Measurements from ENCODE around the gene MYO7B.

MYO7B gene

GRCh38 chr2:127594116-127594591 lies 58.7 kb downstream of the MYO7B start:
- Histone ChIP-seq H3K4me3 (no peak overlapping the region), H3K27ac (no peak overlapping the region), H3K36me3 (ENCODE audit: insufficient read depth, low read length) (no peaks in the 10 kb centered on the region), H3K9ac (ENCODE audit: insufficient read length) (no peak overlapping the region), H3K9me3 (ENCODE audit: low read depth, low read length) (no peaks in the 10 kb centered on the region; the same call in 1 of the 2 replicates)
- TF ChIP-seq POLR2AphosphoS5 (IDR thresholded peaks at IDR 0.05; ENCODE audit: borderline replicate concordance, low read depth, low read length): no peak
- no peak for TF ChIP-seq FOXP2 (optimal IDR thresholded peaks at IDR 0.05; ENCODE audit: control extremely low read depth, extremely low read length, insufficient read depth)
- no peak for TF ChIP-seq EZH2 (IDR thresholded peaks at IDR 0.05)
- no peak for DNase-seq (ENCODE audit: low read depth, low spot score)

- H3K4me3 ChIP-seq: no peak overlapping the region
- DNase-seq (ENCODE audit: low read depth, low spot score): no peak
- no peaks in the 10 kb centered on the region; the same call in 1 of the 2 replicates for H3K9me3 ChIP-seq (ENCODE audit: low read depth, low read length)
- H3K27ac ChIP-seq: no peak overlapping the region
- H3K9ac ChIP-seq (ENCODE audit: insufficient read length): no peak overlapping the region
- H3K36me3 ChIP-seq (ENCODE audit: insufficient read depth, low read length): no peaks in the 10 kb centered on the region
- no peak for TF ChIP-seq FOXP2 (optimal IDR thresholded peaks at IDR 0.05; ENCODE audit: control extremely low read depth, extremely low read length, insufficient read depth)
- no peak for TF ChIP-seq EZH2 (IDR thresholded peaks at IDR 0.05)
- TF ChIP-seq POLR2AphosphoS5 (IDR thresholded peaks at IDR 0.05; ENCODE audit: borderline replicate concordance, low read depth, low read length): no peak
Measured at GRCh38 chr2:127596311-127597045, 61.0 kb downstream of the MYO7B start.

DNA sequence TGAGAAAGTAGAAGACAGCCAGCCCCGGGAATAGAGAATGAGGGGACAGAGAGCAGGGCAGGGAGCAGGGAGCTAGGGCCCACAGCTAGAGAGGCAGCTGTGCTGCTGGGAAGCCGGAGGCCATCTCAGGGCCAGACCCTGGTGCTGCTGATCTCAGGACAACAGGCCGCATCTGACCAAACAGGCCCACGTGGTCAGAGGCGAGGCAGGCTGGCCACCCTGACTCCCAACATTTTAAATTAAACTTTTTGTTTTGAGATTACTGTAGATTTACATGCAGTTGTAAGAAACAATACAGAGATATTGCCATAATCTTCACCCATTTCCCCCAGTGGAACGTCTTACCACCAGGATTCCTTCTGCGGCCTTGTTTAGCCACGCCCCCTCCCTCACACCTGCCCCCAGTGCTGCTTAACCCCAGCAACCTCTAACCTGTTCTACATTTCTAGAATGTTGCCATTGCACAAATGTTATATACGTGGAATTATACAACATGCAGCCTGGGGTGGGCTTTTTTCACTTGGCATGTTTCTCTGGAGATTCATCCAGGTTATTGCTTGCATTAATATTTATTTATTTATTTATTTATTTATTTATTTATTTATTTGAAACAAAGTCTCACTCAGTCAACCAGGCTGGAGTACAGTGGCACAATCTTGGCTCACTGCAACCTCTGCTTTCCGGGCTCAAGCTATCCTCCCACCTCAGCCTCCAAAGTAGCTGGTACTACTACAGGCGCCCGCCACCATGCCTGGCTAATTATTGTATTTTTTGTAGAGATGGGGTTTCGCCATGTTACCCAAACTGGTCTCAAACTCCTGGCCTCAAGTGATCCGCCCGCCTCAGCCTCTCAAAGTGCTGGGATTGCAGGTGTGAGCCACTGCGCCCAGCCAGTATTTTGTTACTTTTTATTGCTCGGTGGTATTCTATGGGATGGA lies 61.8 kb downstream of the MYO7B start:
- Histone ChIP-seq H3K36me3 (ENCODE audit: insufficient read depth, low read length) (no peaks in the 10 kb centered on the region), H3K9ac (ENCODE audit: insufficient read length) (no peak overlapping the region), H3K9me3 (ENCODE audit: low read depth, low read length) (peaks cover 4% of the 10 kb centered on the region; the same call in 1 of the 2 replicates), H3K4me3 (no peak overlapping the region), H3K27ac (no peak overlapping the region)
- TF ChIP-seq POLR2AphosphoS5 (IDR thresholded peaks at IDR 0.05; ENCODE audit: borderline replicate concordance, low read depth, low read length): no peak
- TF ChIP-seq FOXP2 (optimal IDR thresholded peaks at IDR 0.05; ENCODE audit: control extremely low read depth, extremely low read length, insufficient read depth): no peak
- TF ChIP-seq EZH2 (IDR thresholded peaks at IDR 0.05): no peak
- DNase-seq (ENCODE audit: low read depth, low spot score): no peak

DNA sequence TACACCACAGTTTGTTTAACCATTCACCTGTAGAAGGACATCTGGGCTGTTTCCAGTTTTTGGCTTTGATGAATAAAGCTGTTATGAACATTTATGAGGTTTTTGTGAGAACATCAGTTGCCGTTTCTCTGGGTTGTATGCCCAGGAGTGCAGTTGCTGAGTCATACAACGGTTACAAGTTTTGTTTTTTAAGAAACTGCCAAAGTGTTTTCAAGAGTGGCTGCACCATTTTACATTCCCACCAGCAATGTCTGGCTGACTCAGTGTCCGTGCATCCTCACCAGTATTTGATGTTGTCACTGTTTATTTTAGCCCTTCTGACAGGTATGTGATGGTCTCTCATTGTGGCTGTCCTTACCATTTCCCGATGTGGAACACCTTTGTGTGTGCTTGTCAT lies 62.5 kb downstream of the MYO7B start:
- no peak for TF ChIP-seq FOXP2 (optimal IDR thresholded peaks at IDR 0.05; ENCODE audit: control extremely low read depth, extremely low read length, insufficient read depth)
- no peak for TF ChIP-seq EZH2 (IDR thresholded peaks at IDR 0.05)
- TF ChIP-seq POLR2AphosphoS5 (IDR thresholded peaks at IDR 0.05; ENCODE audit: borderline replicate concordance, low read depth, low read length): no peak
- Histone ChIP-seq H3K27ac (no peak overlapping the region), H3K9me3 (ENCODE audit: low read depth, low read length) (peaks cover 4% of the 10 kb centered on the region; the same call in 1 of the 2 replicates), H3K4me3 (no peak overlapping the region), H3K9ac (ENCODE audit: insufficient read length) (no peak overlapping the region), H3K36me3 (ENCODE audit: insufficient read depth, low read length) (no peaks in the 10 kb centered on the region)
- DNase-seq (ENCODE audit: low read depth, low spot score): no peak

GRCh38 chr2:127598711-127599110 lies 63.2 kb downstream of the MYO7B start:
- Histone ChIP-seq H3K4me3 (no peak overlapping the region), H3K9me3 (ENCODE audit: low read depth, low read length) (peaks cover 4% of the 10 kb centered on the region; the same call in 1 of the 2 replicates), H3K27ac (no peak overlapping the region), H3K9ac (ENCODE audit: insufficient read length) (no peak overlapping the region), H3K36me3 (ENCODE audit: insufficient read depth, low read length) (no peaks in the 10 kb centered on the region)
- TF ChIP-seq EZH2 (IDR thresholded peaks at IDR 0.05) (no peak), FOXP2 (optimal IDR thresholded peaks at IDR 0.05; ENCODE audit: control extremely low read depth, extremely low read length, insufficient read depth) (no peak), POLR2AphosphoS5 (IDR thresholded peaks at IDR 0.05; ENCODE audit: borderline replicate concordance, low read depth, low read length) (no peak)
- DNase-seq (ENCODE audit: low read depth, low spot score): no peak

DNA sequence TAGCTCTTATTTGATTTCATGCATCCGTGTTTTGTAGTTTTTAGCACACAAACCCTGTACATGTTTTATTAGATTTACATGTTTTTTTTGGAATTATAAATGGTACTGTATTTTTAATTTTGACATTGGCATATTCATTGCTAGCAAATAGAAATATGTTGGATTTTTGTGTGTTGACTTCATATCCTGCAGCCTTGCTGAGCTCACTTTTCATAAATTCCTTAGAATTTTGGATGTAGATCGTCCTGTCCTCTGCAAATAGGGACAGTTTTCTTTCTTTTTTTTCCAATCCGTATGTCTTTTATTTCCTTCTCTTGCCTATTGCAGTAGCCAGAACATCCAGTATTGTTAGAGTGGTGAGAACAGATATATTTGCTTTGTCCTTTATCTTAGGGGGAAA lies 63.7 kb downstream of the MYO7B start:
- H3K27ac ChIP-seq: no peak overlapping the region
- TF ChIP-seq FOXP2 (optimal IDR thresholded peaks at IDR 0.05; ENCODE audit: control extremely low read depth, extremely low read length, insufficient read depth) (no peak), POLR2AphosphoS5 (IDR thresholded peaks at IDR 0.05; ENCODE audit: borderline replicate concordance, low read depth, low read length) (no peak), EZH2 (IDR thresholded peaks at IDR 0.05) (no peak)
- no peak overlapping the region for H3K4me3 ChIP-seq
- no peak for DNase-seq (ENCODE audit: low read depth, low spot score)
- H3K36me3 ChIP-seq (ENCODE audit: insufficient read depth, low read length): no peaks in the 10 kb centered on the region
- no peak overlapping the region for H3K9ac ChIP-seq (ENCODE audit: insufficient read length)
- H3K9me3 ChIP-seq (ENCODE audit: low read depth, low read length): peaks cover 4% of the 10 kb centered on the region; the same call in 1 of the 2 replicates

GRCh38 chr2:127604986-127605385 lies 69.5 kb downstream of the MYO7B start:
- H3K27ac ChIP-seq: no peak overlapping the region
- TF ChIP-seq POLR2AphosphoS5 (IDR thresholded peaks at IDR 0.05; ENCODE audit: borderline replicate concordance, low read depth, low read length): no peak
- TF ChIP-seq EZH2 (IDR thresholded peaks at IDR 0.05): no peak
- TF ChIP-seq FOXP2 (optimal IDR thresholded peaks at IDR 0.05; ENCODE audit: control extremely low read depth, extremely low read length, insufficient read depth): no peak
- no peak overlapping the region for H3K9ac ChIP-seq (ENCODE audit: insufficient read length)

More at GRCh38 chr2:127604986-127605385, 69.5 kb downstream of the MYO7B start:
- no peak for DNase-seq (ENCODE audit: low read depth, low spot score)
- Histone ChIP-seq H3K4me3 (no peak overlapping the region), H3K36me3 (ENCODE audit: insufficient read depth, low read length) (no peaks in the 10 kb centered on the region), H3K9me3 (ENCODE audit: low read depth, low read length) (0 out of 2 replicates have a peak, but pooled peaks cover 4% of the 10 kb centered on the region)

All from SK-N-MC (cell line).